HG03135 (cell line): ENCODE measurements around the gene NR1I2.
A peak's percentile ranks its signal among the peaks of the same experiment; 100 is the strongest.

Source experiments
- ATAC-seq: cut with Tn5 transposase; IDR thresholded peaks from one replicate; pipeline ENCODE4 v1.9.1; 2021; ENCODE audit warnings: mild to moderate bottlenecking, moderate library complexity; ENCODE audit not compliant: unreplicated experiment

NR1I2 gene

DNA sequence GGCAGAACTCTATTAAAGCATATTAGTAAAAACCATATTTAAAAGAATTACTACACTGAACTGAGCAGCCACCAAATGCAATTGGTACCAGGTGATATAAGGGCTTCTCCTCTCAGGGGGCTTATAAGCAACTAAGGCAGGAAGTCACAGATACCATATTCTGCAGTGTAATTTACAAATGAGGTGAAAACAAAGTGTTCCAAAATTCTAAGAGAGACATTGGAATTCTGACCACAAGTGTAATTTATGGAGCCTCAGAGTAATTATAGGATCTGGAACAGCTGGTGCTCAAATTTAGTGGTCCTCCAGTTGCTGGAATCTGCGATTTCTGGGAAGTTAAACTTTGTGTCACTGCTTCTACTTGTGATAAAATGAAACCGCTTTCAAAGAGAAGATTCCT, 3.1 kb upstream of the NR1I2 start:
- no peak for ATAC-seq

DNA sequence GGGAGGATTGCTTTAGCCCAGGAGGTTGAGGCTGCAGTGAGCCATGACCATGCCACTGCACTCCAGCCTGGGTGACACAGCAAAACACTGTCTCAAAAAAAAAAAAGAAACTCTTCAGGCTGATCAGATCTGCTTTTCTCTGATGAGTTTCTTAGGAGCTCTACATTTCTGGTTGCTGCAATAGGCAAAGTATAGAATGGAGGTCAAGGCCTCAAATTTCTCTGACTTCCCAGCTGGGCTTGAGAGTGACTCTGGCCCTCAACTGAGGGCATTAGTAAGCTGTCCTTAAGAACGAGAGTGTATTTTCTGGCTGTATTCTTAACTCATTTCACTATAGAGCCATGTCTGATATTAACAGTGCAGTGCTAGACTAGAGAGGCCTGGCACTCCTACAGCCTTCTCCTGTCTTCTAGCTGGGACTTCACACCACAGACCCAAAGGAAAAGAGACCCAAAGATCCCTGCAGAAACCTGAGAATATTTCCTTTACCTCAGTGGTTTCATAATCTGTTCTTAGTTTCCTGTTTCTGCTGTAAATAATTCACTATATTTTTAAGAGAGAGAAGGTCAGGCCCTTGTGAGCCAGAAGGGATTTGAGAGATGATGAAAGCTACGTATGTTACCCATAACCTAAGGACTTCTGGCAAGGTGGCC, 2.0 kb upstream of the NR1I2 start:
- peak; percentile 80 for ATAC-seq

DNA sequence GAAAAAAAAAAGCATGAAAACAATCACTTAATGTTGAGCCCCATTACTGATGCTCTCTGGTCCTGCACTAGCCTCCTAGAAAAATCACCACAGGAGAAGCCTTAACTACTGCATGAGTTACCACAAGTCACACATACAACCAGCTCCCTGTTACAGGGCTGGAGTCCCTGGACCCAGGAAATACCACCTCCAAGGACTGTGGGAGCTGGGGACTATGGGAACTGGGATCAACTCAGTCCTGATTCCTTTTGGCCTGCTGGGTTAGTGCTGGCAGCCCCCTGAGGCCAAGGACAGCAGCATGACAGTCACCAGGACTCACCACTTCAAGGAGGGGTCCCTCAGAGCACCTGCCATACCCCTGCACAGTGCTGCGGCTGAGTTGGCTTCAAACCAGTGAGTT, 559 bp downstream of the NR1I2 start:
- no peak for ATAC-seq

DNA sequence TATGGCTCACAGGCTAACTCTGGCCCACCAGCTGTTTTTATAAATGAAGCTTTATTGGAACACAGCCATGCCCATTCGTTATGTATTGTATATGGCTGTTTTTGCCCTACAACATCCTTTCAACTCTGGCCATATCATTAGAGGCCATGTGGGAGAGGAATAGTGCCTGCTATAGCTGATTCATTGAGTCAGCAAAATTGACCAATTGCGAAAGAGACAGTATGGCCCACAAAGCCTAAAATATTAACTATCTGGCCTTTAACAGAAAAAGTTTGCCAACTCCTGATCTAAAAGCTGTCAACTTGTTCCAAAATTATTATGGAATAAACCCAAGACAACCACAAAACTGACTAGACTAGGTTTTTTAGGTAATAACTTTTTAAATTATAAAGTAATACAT, 1.4 kb downstream of the NR1I2 start:
- no peak for ATAC-seq

DNA sequence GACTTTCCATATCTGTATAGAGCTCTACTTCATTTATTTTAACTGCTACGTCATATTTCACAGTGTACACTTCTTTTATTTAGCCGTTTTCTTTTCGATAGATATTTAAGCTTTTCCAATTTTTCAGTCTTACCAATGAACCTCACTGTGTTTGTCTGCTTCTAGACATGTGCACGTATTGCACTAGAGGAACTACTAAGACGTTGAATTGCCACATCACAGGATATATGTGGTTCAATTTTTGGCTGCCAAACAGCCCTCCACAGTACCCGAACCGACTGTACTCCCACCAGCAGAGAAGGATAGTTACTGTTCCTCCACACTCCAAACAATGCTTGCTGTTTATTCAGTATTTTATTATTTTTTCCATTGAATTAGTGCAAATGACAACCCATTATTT, 2.0 kb downstream of the NR1I2 start:
- ATAC-seq: no peak

DNA sequence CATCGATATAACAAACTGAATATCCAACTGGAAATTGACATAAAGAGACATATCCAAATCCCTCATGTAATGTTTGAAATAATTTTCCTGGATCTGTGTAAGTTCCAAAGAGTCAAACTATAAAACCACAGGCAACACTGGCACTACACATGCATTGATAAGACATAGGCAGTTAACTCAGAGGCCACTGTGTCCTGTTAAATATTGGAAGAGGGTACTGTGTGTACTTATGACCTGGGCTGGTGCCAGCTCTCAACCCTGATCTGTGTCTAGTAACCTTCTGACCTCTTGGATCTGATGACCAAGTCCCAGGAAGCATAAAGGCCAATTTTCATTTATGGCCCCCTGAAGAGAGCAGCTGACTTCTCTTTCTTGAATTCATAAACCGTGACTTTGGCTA, 4.5 kb downstream of the NR1I2 start:
- no peak for ATAC-seq

DNA sequence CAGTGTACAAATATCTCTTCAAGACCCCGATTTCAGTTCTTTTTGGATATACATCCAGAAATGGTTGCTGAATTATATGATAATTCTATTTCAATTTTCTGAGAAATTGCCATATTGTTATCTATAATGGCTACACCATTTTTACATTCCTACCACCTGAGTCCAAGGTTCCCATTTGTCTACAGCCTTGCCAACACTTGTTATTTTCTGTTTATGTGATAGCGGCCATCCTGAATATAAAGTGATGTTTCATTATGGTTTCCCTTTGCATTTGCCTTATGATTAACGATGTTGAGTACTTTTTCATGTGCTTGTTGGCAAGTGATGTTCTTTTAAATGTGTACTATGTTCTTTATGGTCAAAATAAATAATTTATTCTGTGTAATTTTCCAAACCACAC, 8.5 kb downstream of the NR1I2 start:
- no peak for ATAC-seq

DNA sequence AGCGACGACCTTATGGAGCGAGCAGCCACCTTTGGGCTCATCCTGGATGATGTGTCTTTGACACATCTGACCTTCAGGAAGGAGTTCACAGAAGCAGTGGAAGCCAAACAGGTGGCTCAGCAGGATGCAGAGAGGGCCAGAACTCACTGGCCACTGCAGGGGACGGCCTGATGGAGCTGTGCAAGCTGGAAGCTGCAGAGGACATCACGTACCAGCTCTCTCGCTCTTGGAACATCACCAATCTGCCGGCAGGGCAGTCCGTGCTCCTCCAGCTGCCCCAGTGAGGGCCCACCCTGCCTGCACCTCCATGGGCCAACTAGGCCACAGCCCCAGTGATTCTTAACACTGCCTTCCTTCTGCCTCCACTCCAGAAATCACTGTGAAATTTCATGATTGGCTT, 10.4 kb downstream of the NR1I2 start:
- ATAC-seq: no peak

DNA sequence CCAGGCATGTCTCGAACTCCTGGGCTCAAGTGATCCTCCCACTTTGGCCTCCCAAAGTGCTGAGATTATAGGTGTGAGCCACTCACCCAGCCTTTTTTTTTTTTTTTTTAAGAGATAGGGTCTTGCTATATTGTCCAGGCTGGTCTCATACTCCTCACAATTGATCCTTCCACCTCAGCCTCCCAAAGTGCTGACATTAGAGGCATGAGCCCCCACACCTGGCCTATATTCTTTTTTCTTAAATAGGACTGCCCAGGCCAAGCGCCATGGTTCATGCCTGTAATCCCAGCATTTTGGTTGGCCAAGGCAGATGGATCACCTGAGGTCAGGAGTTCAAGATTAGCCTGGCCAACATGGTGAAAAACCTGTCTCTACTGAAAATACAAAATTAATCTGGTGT, 12.5 kb downstream of the NR1I2 start:
- no peak for ATAC-seq

DNA sequence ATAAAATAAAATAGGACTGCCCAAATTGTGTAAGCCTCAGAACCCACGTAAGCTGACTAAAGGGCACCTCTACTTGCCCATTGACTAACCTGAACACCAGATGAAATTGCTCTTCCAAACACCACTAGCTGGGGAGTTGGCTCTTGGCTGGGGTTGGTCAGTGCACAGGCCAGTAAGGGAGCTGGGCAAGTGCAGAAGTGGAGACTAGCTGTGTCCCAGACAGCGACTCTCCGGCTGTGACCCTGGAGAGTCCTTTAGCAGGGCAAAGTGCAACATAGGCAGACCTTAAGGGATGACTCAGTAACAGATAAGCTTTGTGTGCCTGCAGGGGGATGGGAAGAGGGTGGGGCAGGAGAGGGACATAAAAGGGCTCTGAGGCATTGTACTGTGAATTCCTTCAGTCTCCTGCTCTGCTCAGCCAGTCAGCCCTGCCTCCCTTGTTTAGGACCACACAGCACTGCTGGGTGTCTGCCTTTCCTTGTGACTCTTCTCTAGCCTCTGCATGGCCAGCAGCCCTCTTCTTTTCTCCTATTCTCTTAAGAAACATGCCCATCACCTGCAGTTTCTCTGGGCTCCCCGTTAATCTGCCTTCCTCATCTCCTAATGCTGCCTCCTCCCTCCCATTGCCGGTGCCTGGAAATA, 13.2 kb downstream of the NR1I2 start:
- no peak for ATAC-seq

DNA sequence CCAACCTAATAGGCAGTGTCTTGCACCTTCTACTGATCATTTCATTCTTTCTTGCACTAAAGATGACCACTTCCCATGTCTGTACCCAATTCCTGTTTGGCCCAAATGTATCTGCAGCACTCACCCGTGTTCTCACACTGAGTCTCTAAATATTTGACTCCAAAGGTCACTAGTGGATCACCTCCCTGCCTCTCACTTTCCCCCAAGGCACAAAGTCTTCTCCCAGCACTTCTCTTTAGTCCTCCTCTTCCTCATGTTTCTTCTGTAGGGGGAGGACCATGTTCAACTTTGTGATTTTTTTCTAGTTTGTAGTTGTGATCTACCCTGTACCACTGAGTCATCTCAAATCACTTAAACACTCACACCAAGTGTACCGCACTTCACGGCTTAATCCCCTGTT, 13.9 kb downstream of the NR1I2 start:
- ATAC-seq: no peak

DNA sequence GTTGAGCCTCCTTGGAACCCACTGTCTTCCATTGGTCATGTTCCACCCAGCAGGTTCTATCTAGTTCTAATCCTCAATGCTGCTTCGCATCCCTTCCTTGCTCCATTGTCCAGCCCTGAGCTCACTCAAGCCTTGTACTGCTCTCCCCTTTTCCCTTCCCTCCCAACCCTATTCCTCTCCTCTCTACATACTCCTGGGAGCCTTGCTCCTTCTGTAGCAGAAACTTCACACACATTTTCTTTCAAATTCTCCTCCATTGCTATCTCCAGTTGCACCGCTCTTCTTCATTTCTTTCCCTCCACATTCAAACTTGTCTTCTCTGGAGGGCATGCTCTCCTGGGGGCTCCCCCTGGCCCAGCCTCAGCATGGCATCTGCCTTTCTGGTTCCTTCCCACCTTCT, 14.5 kb downstream of the NR1I2 start:
- no peak for ATAC-seq

DNA sequence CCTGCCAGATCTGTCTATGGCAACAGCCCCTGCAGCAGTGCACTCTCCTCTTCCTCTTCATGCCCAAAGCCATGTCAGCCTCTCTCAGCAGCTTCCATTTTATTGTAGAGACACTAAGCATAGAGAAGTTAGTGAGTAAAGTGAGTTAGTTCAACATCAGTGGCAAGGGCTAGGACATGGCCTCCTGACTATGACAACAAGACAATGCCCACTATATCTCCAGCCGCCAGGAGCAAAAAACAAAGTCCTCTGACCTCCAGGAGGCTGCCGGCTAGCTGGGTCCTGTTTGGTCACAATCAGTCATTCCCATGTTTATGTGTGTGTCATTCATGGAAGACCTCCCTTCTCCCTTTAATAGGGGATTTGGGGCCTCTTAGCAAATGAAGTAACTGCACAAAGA, 14.9 kb downstream of the NR1I2 start:
- no peak for ATAC-seq

DNA sequence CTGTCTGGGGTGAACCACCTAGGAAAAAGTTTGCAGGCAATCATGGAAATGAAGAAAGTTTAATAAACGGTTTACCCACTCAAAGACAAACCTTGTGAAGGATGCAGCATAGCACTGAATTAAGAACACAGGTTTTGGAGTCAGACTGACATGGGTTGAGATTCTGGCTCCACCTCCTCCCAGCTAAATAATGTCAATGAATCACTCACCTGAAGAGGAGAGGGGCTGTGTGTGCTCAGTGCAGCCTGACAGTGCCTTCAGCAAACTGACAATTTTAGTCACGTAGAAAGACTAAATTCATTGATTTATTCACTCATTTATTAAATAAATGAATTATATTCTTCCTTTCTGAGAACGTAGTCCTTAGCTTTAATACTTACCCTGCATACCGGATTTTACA, 18.9 kb downstream of the NR1I2 start:
- no peak for ATAC-seq

DNA sequence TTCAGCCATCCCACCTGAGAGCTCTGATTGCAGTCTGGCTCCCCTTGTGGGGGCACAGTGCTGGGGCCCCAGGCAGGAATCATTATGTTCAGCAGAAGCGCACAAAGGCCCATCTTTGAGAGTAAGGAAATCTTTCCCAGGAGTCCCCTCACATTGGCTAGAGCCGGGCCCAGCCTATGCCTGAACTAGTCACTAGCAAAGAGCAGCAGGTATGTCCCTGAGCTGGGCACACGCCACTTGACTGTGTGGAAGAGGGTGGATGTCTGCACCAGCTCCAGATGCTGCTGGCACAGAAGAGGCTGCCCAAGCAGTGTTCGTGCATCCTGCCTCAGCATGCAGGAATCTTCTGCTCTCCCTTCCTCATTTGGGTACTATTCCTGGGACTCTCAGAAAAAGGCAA, 26.3 kb downstream of the NR1I2 start:
- ATAC-seq: no peak

DNA sequence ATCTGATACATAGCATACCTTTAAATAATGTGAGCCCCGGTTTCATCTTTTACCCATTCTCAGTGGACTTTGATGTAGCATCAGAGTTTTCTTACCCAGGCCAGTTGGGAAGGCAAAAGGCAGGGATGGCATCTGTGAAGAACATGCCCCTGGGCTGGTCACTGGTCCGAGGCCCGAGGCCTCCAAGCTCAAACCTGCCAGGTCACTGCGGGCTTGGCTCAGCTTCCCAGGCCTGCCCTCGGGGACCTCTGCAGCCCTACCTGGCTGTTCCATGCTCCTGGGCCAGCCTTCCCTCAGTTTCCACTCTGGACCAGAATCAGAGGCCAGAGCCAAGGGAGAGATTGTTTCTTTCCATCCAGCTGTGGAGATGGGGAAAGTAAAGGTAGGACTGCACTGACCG, 26.9 kb downstream of the NR1I2 start:
- no peak for ATAC-seq

DNA sequence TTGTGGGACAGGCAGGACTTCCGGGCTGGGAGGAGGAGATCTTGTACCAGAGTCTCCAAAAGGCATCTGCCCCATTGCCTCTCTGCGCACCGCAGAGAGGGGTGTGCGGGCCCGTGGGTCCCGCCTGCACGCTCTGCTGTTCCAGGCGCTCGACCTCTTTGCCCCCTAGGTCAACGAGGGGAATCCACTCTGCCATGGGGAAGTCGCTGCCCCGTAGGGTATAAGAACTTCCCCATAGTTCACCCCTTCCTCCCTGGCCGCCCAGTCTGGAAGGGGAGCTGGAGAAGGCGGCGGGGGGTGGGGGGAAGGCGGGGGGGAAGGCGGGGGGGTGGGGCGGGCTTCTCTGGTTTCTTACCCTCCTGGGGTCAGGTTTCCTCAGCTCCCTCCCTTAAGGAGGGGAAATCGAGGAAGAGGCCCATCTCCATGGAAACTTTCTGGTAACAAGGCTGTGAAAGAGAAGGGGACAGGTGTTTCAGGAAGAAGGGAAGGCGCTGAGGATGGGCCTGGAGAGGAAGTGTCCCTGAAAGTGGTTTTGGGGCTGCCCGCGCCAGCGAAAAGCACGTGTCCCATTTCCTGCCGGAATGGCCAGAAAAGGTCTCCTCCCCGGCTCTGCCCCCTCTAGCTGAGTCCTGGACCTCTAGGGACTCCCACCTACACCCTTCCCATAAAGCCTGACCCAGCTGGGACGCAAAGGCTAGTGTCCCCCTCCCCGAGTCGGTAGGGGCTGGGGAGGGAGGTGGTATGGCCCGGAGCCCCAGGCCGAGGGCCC, 27.5 kb downstream of the NR1I2 start:
- ATAC-seq: peak; percentile 47

DNA sequence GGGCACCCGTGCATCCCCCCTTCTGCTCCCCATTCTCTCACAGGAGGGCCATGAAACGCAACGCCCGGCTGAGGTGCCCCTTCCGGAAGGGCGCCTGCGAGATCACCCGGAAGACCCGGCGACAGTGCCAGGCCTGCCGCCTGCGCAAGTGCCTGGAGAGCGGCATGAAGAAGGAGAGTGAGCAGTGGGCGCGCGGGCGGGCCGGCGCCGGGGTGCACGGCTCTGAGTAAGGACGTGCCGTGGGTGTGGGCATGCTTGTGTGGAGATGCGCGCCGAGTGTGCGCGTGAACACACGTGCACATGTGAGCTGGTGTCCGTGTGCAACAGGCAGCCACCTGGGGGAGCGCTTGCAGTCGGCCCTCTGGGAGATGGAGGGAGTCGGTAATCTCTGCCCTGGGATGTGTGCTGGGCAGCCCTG, 28.1 kb downstream of the NR1I2 start:
- peak; percentile 83 for ATAC-seq

DNA sequence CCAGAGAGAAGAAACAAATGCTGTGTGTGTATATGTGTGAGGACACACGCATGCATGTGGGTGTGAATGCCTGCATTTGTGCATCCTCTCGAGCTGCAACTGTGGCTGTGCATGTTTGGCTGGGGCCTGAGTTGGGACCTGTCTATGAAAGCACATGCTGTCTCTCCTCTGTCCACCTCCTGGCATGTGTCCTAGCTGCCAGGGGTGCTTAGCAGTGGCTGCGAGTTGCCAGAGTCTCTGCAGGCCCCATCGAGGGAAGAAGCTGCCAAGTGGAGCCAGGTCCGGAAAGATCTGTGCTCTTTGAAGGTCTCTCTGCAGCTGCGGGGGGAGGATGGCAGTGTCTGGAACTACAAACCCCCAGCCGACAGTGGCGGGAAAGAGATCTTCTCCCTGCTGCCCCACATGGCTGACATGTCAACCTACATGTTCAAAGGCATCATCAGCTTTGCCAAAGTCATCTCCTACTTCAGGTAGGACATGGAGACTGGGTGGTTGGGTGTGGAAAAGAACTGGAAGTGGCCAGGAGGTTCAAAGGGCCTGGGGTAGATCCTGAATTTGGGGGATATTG, 30.7 kb downstream of the NR1I2 start:
- no peak for ATAC-seq

DNA sequence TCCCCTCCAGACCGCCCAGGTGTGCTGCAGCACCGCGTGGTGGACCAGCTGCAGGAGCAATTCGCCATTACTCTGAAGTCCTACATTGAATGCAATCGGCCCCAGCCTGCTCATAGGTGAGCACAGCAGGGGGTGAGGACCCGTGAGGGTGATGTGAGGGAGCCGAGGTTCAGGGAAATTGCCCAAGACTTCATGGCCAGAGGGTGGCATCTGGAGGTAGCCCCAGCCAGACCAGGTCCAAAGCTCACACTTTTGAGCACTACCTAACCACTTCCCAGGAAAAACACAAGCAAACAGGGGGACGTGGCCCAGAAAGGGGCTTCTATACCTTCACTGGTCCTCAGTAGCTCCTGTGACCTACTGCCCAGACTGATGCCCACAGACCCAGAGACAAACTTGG, 33.8 kb downstream of the NR1I2 start:
- ATAC-seq: no peak

DNA sequence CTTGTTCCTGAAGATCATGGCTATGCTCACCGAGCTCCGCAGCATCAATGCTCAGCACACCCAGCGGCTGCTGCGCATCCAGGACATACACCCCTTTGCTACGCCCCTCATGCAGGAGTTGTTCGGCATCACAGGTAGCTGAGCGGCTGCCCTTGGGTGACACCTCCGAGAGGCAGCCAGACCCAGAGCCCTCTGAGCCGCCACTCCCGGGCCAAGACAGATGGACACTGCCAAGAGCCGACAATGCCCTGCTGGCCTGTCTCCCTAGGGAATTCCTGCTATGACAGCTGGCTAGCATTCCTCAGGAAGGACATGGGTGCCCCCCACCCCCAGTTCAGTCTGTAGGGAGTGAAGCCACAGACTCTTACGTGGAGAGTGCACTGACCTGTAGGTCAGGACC, 35.2 kb downstream of the NR1I2 start:
- no peak for ATAC-seq
